Activated naive CD4-positive, alpha-beta T cell treated with anti-CD3 and anti-CD28 coated beads, Interleukin-2, amount 50 U/mL, for 72 hours (primary cell): Measurements from ENCODE around the gene MSS51. TPM values are rescaled to one million over a fixed set of nuclear protein-coding genes. Genes with fewer than 3 reads are reported as not detected.

Source experiments
- ATAC-seq, 2 donors: fragments of 150-1000 bp; cut with Tn5 transposase; 2 replicates each; pipeline ENCODE4 v1.10.0; 2021; ENCODE audit warnings: mild to moderate bottlenecking in 2 of 2, moderate library complexity in 2 of 2
- DNase-seq, 2 donors: peaks; one replicate each; pipeline ENCODE4 v3.0.0; 2021 to 2022; ENCODE audit warnings: low spot score in 2 of 2
- H3K27ac Mint-ChIP-seq, 2 donors: one replicate each; pipeline ENCODE4 v1.8.0; 2022; ENCODE audit warnings: mild to moderate bottlenecking in 2 of 2, mixed read lengths in 2 of 2
- H3K36me3 Mint-ChIP-seq, 2 donors: one replicate each; pipeline ENCODE4 v1.8.0; 2022; ENCODE audit warnings: mixed read lengths in 2 of 2
- H3K9me3 Mint-ChIP-seq, 2 donors: one replicate each; pipeline ENCODE4 v1.8.0; 2022; ENCODE audit warnings: mixed read lengths in 2 of 2
- total RNA-seq, 2 donors: library from RNA; stranded (reverse); gene quantifications; one replicate each; pipeline ENCODE4 v1.2.3, GENCODE V29; 2022

Gene MSS51
- total RNA-seq, 2 donors from 2014 or later = 2.3 to 3.7 TPM

DNA sequence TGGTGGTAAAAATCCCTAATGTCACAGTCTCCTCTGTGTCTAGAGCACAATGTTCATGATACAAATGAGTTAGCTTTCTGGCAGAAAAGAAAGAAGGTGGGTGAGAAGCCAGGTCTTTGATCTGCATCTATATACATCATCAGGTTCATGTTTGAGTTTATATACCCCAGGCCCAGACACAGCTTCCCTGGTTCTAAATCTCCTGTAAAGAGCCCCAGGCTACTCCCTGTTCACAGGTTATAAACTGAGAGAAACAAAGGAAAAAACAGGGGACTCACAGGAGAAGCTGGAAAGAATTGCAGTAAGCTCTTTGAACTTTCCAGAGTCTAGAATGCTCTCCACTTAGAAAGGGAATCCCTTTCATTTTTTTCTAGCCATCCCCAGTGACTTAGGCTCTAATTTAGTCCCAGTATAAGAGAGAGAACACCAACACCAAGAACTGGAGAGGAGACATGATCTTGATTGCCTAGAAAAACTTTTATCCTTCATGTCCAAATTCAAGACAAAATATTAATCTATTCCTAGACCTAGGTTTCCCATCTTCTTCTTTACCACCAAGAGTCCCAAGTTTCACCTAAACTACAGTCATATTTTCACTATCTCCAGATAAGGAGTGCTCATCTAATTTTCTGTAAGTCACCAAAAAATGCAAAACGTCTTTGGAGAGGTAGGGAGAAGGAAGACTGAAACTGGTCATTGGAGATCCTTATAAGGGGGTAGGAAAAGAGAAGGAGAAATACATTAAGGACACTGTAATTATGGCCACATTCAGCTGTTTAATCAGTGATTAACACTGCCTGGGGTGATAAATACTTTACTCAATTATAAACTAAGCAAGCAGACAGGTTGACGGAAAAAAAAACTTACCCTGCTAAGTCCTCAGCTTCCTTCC, 469 bp downstream of the MSS51 start:
- DNase-seq = no peak
- ATAC-seq = no peak
- no peaks in the 10 kb centered on the region for H3K9me3 Mint-ChIP-seq
- no peak overlapping the region for H3K27ac Mint-ChIP-seq
- H3K36me3 Mint-ChIP-seq = no peaks in the 10 kb centered on the region

DNA sequence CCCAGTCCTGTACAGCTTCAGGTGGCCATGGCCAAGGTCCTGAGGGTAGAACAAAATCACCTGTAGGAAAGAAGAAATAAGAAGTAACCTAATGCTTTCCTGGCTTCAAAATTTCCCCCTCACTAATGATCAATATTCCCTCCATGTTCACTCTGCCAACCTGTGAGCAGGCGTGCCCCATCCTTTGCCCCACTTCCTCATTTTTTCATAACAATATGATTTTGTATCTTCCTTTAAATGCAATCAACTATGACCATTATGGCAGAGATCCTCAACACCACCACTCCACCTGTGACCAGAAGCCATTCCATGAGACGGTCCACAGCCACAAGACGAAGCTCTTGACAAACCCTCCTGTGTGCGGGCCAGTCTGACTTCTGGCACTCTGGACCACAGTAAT, 7.0 kb downstream of the MSS51 start:
- H3K27ac Mint-ChIP-seq = peak overlapping the region in 1 of 2 donors; percentile 0

DNA sequence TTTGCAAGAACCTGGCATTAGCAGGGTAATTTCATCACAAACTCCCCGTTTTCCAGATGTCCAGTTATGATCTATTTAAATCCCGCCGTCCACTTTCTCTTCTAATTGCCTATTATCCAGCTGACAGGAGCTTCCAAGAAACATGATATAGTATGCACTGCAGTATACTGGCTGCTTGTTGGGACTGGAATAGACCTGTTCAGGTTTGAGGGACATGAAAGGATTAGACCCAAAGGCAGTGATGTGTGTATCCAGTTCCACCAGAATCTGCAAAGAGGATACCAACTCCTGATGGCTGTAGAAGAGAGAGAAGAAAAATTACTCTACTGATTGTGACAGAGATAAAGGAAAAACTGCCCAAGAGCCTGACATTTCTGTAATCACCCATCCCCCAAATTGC, 8.9 kb downstream of the MSS51 start:
- Mint-ChIP-seq H3K27ac (no peak overlapping the region), H3K9me3 (no peaks in the 10 kb centered on the region), H3K36me3 (peaks cover 0 to 5% of the 10 kb centered on the region in 2 donors)
- ATAC-seq (no peak), DNase-seq (no peak)

More for the DNA sequence above, 7.0 kb downstream of the MSS51 start:
- peaks cover 0 to 5% of the 10 kb centered on the region in 2 donors for H3K36me3 Mint-ChIP-seq
- DNase-seq = no peak
- no peak for ATAC-seq
- H3K9me3 Mint-ChIP-seq = no peaks in the 10 kb centered on the region

DNA sequence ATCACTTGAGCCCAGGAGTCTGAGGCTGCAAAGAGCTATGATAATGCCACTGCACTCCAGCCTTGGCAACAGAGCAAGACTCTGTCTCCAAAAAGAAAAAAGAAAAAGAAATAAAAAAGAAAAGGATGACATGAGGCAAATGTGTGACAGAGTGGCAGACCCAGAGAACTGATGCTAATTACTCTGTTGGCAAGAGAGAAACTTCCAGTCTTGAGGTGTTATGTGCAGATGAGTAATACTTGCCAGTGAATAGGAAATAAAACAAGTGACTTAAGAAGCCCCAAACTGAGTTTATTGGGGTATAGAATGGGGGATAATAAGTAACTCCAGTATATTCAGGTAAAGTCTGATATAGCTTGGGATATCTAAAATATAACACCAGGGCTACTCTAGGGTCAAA, 10.1 kb downstream of the MSS51 start:
- Mint-ChIP-seq H3K9me3 (no peaks in the 10 kb centered on the region), H3K36me3 (peaks cover 0 to 5% of the 10 kb centered on the region in 2 donors), H3K27ac (peak overlapping the region; percentile 12 to 53)
- DNase-seq (no peak), ATAC-seq (peak; percentile 31 to 75)

DNA sequence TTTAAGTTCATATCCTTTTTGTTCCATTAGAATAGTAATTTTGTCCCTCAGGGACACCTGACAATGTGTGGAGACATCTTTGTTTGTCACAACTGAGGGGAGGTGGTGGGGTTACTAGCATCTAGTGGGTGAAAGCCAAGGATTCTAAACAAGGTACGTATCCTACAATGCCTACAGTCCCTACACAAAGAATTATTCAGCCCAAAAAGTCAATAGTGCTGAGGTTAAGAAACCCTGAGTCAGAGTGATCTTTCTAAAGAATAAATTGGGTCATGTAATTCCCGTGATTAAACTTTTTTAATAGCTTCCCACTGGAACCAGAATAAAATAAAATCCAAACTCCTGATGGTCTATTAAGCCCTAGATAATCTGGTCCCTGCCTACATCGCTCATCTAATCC, 16.8 kb downstream of the MSS51 start:
- Mint-ChIP-seq H3K27ac (no peak overlapping the region), H3K9me3 (no peaks in the 10 kb centered on the region), H3K36me3 (peaks cover 7% of the 10 kb centered on the region in 2 donors)
- ATAC-seq = no peak
- no peak for DNase-seq

DNA sequence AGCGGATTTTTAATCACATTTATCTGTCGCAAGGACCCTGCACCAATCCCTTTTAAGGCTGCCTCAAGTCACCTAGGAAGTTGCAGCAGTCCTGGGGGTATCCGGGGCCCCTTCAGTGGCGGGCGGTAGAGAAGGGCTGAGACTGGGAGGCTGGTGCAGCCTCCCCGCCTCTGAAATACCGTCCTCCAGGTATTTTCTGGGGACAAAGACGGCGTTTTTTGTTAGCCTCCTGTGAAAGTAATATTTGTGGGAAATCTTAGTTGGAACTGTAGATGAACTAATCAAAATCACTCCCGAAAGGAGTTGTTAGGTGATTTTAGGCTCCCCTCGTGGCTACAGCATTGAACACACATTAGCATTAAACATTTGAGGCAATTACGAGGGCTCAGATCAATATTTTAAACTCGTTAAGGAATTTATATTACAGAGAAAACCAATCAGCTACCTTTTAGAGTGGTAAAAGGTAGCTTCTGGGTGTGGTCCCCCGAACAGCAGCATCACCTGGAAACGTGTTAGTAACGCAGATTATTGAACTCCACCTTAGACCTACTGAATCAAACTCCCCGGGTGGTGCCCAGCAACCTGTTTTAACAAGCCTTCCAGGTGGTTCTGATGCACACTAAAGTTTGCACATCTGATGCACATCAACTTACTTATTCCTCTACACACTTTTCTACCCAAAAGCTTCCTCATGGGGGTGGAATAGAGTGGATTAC, 19.0 kb downstream of the MSS51 start:
- H3K27ac Mint-ChIP-seq = peak overlapping the region; percentile 65 to 97

DNA sequence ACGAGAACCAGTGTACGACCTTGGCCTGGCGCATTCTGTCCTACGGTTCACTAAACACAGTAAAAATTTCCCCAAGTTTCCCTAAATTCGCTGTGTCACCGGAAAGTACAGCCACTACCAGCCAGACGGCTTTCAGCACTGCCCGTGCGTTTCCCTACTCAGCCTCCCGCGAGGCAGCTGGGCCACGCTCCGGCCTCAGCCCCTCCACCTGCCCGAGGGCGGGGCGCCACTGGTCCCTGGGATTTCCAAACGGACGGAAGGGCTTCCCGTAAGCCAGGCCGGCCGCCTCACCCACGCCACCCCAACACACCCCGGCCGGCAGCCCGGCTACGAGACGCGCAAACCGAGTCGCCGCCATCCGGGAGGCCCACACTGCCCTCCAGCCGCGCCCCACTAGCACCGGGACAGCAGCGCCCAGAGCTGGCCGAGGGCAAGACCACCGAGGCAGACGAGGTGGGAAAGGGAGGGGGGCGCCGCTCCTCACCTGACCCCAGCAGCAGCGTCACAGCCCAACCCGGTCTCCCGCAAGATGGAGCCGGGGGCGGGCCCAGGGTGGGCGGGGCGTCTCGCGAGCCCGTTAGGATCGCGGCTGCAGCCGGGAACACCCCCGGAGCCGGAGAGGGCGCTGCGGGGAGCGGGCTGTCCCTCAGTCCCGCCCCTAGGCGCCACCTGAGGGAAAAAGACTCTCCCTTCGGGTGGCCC, 19.7 kb downstream of the MSS51 start, which contains the start of gene ANXA7:
ANXA7 (minus strand) TSS at position 531 of the 702 bp plus-strand sequence. CDS start 13,202 bp downstream, outside the sequence.
- Mint-ChIP-seq H3K36me3 (peaks cover 7 to 13% of the 10 kb centered on the region in 2 donors), H3K9me3 (no peaks in the 10 kb centered on the region), H3K27ac (peak within 1 kb of the TSS; percentile 93 to 97)
- ATAC-seq (peak; percentile 97 to 98), DNase-seq (peak; percentile 88 to 93)

More for the DNA sequence above, 19.0 kb downstream of the MSS51 start:
- H3K9me3 Mint-ChIP-seq = no peaks in the 10 kb centered on the region
- DNase-seq (no peak), ATAC-seq (no peak)
- H3K36me3 Mint-ChIP-seq = peaks cover 7 to 13% of the 10 kb centered on the region in 2 donors

DNA sequence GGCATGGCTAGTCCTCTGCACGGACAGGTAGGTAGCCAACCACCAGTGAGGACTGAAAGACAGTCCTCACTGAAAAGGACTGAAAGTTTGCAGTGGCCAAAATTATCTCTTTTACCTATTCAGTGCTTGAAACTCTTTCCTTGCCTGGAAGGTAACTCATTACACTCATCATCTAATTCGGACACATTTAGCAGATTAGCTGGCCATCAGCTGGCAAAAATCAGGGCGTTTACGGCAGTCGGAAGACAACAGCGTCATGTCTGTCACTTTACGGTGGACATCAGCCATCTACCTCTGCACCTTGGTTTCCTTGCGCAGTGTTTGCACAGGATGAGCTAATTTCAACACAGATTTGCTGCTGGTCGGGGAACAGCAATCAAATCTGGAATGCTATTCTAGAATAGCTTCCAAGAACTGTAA, 20.2 kb downstream of the MSS51 start:
- DNase-seq = peak in 1 of 2 donors; percentile 52
- Mint-ChIP-seq H3K36me3 (peaks cover 7 to 13% of the 10 kb centered on the region in 2 donors), H3K27ac (peak overlapping the region; percentile 93 to 97), H3K9me3 (no peaks in the 10 kb centered on the region)
- peak; percentile 19 to 46 for ATAC-seq

DNA sequence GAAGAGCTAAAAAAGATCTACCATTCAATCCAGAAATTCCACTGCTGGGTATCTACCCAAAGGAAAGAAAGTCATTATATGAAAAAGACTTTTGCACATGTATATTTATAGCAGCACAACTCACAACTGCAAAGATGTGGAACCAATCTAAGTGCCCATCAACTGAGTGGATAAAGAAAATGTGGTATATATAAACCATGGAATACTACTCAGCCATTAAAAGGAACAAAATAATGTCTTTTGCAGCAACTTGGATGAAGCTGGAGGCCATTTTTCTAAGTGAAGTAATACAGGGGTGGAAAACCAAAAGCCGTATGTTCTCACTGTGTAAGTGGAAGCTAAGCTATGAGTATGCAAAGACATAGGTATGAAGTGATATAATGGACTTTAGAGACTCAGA, 22.5 kb downstream of the MSS51 start:
- H3K36me3 Mint-ChIP-seq = peaks cover 13% of the 10 kb centered on the region in 2 donors
- peak overlapping the region in 1 of 2 donors; percentile 60 for H3K27ac Mint-ChIP-seq
- DNase-seq = no peak
- ATAC-seq = no peak
- no peaks in the 10 kb centered on the region for H3K9me3 Mint-ChIP-seq

DNA sequence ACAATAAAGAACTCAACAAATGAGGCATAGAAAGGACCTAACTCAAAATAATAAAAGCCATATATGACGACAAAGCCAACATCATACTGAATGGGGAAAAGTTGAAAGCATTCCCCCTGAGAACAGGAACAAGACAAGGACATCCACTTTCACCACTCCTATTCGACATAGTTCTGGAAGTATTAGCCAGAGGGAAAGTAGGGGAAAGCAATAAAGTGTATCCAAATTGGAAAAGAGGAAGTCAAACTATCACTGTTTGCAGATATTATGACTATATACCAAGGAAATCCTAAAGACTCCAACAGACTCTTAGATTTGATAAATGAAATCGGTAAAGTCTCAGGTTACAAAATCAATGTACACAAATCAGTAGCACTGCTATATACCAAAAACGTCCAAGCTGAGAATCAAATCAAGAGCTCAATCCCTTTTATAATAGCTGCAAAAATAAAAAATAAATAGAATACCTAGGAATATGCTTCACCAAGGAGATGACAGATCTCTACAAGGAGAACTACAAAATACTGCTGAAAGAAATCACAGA, 24.3 kb downstream of the MSS51 start:
- DNase-seq (no peak), ATAC-seq (no peak)
- H3K36me3 Mint-ChIP-seq = peaks cover 13% of the 10 kb centered on the region in 2 donors
- no peaks in the 10 kb centered on the region for H3K9me3 Mint-ChIP-seq
- no peak overlapping the region for H3K27ac Mint-ChIP-seq

DNA sequence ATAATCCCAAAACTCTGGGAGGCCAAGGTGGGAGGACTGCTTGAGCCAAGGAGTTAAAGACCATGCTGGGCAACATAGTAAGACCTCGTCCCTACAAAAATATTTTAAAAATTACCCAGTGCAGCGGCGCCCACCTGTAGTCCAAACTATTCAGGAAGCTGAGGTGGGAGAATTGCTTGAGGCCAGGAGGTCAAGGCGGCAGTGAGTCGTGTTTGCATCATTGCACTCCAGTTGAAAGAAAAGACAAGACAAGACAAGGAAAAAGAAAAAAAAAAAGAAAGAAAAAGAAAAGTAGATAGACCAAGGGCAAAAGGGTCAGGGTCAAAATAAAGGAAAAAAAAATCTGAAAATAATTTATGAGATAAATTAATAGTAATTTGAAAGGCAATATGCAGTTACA, 25.3 kb downstream of the MSS51 start:
- H3K9me3 Mint-ChIP-seq = no peaks in the 10 kb centered on the region
- no peak for ATAC-seq
- H3K36me3 Mint-ChIP-seq = peaks cover 10% of the 10 kb centered on the region in 2 donors
- H3K27ac Mint-ChIP-seq = no peak overlapping the region
- DNase-seq = no peak

DNA sequence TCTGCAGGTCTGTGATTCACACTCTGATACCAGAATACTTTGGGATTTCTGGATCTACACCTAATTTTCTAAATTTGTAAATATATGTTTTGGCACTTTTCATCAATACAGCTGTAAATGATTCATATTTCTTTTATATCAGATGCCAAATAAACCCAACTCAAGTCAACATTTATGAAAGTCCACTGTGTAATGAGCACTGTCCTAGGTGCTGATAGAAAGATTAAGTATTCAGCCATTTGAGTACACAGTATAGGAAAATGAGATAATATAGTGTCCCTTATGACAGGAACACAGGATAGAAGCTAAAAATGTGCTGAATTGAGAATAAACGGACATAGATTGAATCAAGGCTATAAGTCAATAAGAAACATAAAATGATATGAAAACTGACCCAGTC, 25.9 kb downstream of the MSS51 start:
- DNase-seq = no peak
- Mint-ChIP-seq H3K9me3 (no peaks in the 10 kb centered on the region), H3K27ac (no peak overlapping the region), H3K36me3 (peaks cover 5 to 6% of the 10 kb centered on the region in 2 donors)
- no peak for ATAC-seq

DNA sequence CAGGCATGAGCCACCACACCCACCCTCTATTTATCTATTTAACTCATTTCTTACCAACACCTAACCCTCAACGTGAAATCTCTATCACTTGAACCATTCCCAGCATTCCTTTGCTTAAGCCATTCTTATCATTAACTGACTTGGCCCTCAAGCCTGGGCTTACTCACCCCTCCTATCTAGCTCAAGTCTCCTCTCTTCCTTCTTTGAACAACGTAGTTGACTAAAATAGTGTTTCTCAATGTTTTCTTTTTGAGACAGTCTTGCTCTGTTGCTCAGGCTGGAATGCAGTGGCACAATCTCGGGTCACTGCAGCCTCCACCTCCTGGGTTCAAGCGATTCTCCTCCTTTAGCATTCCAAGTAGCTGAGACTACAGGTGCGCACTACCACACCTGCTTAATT, 26.5 kb downstream of the MSS51 start:
- H3K27ac Mint-ChIP-seq = peak overlapping the region in 1 of 2 donors; percentile 44
- ATAC-seq (no peak), DNase-seq (no peak)
- peaks cover 5 to 6% of the 10 kb centered on the region in 2 donors for H3K36me3 Mint-ChIP-seq
- no peaks in the 10 kb centered on the region for H3K9me3 Mint-ChIP-seq

DNA sequence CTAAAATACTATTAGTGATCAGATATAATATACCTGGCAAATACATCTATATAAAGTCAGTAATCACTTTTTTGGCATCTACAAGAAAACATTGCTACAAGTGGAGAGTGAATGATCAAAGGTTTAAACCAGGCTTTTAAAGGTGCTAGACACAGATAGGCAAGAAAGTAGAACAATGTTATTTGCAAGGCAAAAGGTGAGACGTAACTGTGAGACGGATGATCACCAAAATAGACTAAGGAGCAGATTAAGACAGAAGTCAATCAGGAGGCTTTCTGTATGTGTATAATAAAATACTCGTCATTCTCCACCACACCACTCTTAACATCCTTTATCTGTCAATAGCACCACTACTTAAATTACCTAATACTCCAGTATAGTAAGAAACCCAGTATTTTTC, 27.8 kb downstream of the MSS51 start:
- ATAC-seq (no peak), DNase-seq (no peak)
- peaks cover 0 to 6% of the 10 kb centered on the region in 2 donors for H3K36me3 Mint-ChIP-seq
- no peak overlapping the region for H3K27ac Mint-ChIP-seq
- no peaks in the 10 kb centered on the region for H3K9me3 Mint-ChIP-seq

DNA sequence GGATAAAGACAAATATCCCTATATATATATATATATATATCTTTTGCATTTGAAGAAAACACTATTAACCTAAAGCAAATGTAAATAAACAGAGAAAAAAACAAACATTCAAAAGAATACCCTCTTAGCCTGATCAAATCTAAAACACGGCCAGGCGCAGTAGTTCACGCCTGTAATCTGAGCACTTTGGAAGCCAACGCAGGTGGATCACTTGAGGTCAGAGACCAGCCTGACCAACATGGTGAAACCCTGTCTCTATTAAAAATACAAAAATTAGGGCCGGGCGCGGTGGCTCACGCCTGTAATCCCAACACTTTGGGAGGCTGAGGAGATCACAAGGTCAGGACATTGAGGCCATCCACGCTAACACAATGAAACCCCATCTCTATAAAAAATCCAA, 28.7 kb downstream of the MSS51 start:
- ATAC-seq (no peak), DNase-seq (no peak)
- no peak overlapping the region for H3K27ac Mint-ChIP-seq
- no peaks in the 10 kb centered on the region for H3K9me3 Mint-ChIP-seq
- H3K36me3 Mint-ChIP-seq = peaks cover 0 to 6% of the 10 kb centered on the region in 2 donors

DNA sequence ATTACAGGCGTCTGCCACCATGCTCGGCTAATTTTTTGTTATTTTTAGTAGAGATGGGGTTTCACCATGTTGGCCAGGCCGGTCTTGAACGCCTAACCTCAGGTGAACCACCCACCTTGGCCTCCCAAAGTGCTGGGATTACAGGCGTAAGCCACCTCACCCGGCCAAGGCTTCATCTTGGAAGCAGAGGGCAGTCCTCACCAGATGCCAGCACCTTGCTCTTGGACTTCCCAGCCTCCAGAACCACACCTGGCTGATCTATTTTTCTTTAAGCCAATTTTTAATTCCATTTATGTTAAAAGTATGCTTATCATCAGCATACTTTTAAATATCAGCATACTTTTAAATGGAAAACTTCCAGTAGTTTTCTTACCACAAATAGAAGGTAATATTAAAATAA, 31.7 kb downstream of the MSS51 start:
- DNase-seq = no peak
- Mint-ChIP-seq H3K36me3 (no peaks in the 10 kb centered on the region), H3K9me3 (no peaks in the 10 kb centered on the region), H3K27ac (no peak overlapping the region)
- no peak for ATAC-seq
